SK-N-SH treated with all-trans-retinoic acid at 6 μM for 48 hours (cell line): ENCODE results near the gene DGCR6.

Source experiments
- ATAC-seq: fragments of 200-7000 bp; cut with Tn5 transposase; 3 replicates; pipeline ENCODE4 v1.9.1; 2020; ENCODE audit warnings: mild to moderate bottlenecking, moderate library complexity
- ARNTL ChIP-seq: fragments of 450-650 bp; formaldehyde crosslinking; IDR thresholded peaks from 2 replicates; pipeline ENCODE4 v1.5.0; 2020; ENCODE audit warnings: low read depth, mild to moderate bottlenecking, moderate library complexity, borderline replicate concordance
- BACH2 ChIP-seq: fragments of 250-450 bp; sonication (Bioruptor Pico); IDR thresholded peaks from 2 replicates; pipeline ENCODE4 v1.9.0; 2021; ENCODE audit warnings: mild to moderate bottlenecking, borderline replicate concordance
- CREB5 ChIP-seq: fragments of 250-450 bp; sonication (Bioruptor Pico); IDR thresholded peaks from 2 replicates; pipeline ENCODE4 v1.5.1; 2020; ENCODE audit warnings: low read depth, mild to moderate bottlenecking, moderate library complexity
- CSDC2 ChIP-seq: fragments of 250-450 bp; sonication (Bioruptor Pico); IDR thresholded peaks from 2 replicates; pipeline ENCODE4 v1.5.0; 2020; ENCODE audit warnings: mild to moderate bottlenecking, moderate library complexity
- ESRRG ChIP-seq: fragments of 250-450 bp; sonication (Bioruptor Pico); IDR thresholded peaks from 2 replicates; pipeline ENCODE4 v1.6.1; 2021; ENCODE audit warnings: mild to moderate bottlenecking
- GLIS3 ChIP-seq: fragments of 250-450 bp; sonication (Bioruptor Pico); IDR thresholded peaks from 2 replicates; pipeline ENCODE4 v1.5.0; 2020; ENCODE audit warnings: mild to moderate bottlenecking, moderate library complexity
- ISL1 ChIP-seq: fragments of 250-450 bp; sonication (Bioruptor Pico); IDR thresholded peaks from 2 replicates; pipeline ENCODE4 v2.1.2; 2022; ENCODE audit warnings: mild to moderate bottlenecking, moderate library complexity
- OSR1 ChIP-seq: fragments of 250-450 bp; sonication (Bioruptor Pico); IDR thresholded peaks from 2 replicates; pipeline ENCODE4 v1.8.0; 2022; ENCODE audit warnings: moderate library complexity, mild to moderate bottlenecking, inconsistent platforms
- POU6F1 ChIP-seq: fragments of 250-450 bp; sonication (Bioruptor Pico); IDR thresholded peaks from 2 replicates; pipeline ENCODE4 v1.8.0; 2021; ENCODE audit warnings: low read depth, mild to moderate bottlenecking, moderate library complexity, borderline replicate concordance
- PPARA ChIP-seq: fragments of 250-450 bp; sonication (Bioruptor Pico); IDR thresholded peaks from 2 replicates; pipeline ENCODE4 v1.5.0; 2020; ENCODE audit warnings: mild to moderate bottlenecking, borderline replicate concordance
- RARB ChIP-seq: fragments of 250-450 bp; sonication (Bioruptor Pico); IDR thresholded peaks from 2 replicates; pipeline ENCODE4 v1.8.0; 2021; ENCODE audit warnings: mild to moderate bottlenecking, moderate library complexity
- SNAI2 ChIP-seq: fragments of 250-450 bp; sonication (Bioruptor Pico); IDR thresholded peaks from 2 replicates; pipeline ENCODE4 v1.5.0; 2020; ENCODE audit warnings: mild to moderate bottlenecking, moderate library complexity
- TCF4 ChIP-seq: fragments of 250-450 bp; sonication (Bioruptor Pico); IDR thresholded peaks from 2 replicates; pipeline ENCODE4 v1.8.0; 2021; ENCODE audit warnings: mild to moderate bottlenecking, moderate library complexity, borderline replicate concordance
- TOX ChIP-seq: fragments of 250-450 bp; sonication (Bioruptor Pico); IDR thresholded peaks from 2 replicates; pipeline ENCODE4 v1.8.0; 2021; ENCODE audit warnings: mild to moderate bottlenecking, moderate library complexity, borderline replicate concordance
- ZC3H10 ChIP-seq: fragments of 250-450 bp; sonication (Bioruptor Pico); IDR thresholded peaks from 2 replicates; pipeline ENCODE4 v1.5.1; 2021; ENCODE audit warnings: mild to moderate bottlenecking, moderate library complexity
- ZFP3 ChIP-seq: fragments of 250-450 bp; sonication (Bioruptor Pico); IDR thresholded peaks from 2 replicates; pipeline ENCODE4 v1.5.0; 2020; ENCODE audit warnings: mild to moderate bottlenecking, moderate library complexity
- ZFP30 ChIP-seq: fragments of 450-650 bp; formaldehyde crosslinking; IDR thresholded peaks from 2 replicates; pipeline ENCODE4 v1.5.0; 2022; ENCODE audit warnings: mild to moderate bottlenecking, moderate library complexity
- ZNF565 ChIP-seq: fragments of 450-650 bp; formaldehyde crosslinking; conservative IDR thresholded peaks from 2 replicates; pipeline ENCODE4 v1.5.0; 2020; ENCODE audit warnings: low read depth, mild to moderate bottlenecking, moderate library complexity
- ZNF70 ChIP-seq: fragments of 450-650 bp; formaldehyde crosslinking; IDR thresholded peaks from 2 replicates; pipeline ENCODE4 v1.5.0; 2020; ENCODE audit warnings: mild to moderate bottlenecking, moderate library complexity
- ZNF8 ChIP-seq: fragments of 450-650 bp; formaldehyde crosslinking; IDR thresholded peaks from 2 replicates; pipeline ENCODE4 v1.5.0; 2020; ENCODE audit warnings: mild to moderate bottlenecking, moderate library complexity
- TF ChIP-seq, protein P1 (sequence below): fragments of 250-450 bp; sonication (Bioruptor Pico); IDR thresholded peaks from 2 replicates; pipeline ENCODE4 v1.5.0; 2020; ENCODE audit warnings: mild to moderate bottlenecking, moderate library complexity
- TF ChIP-seq, protein P2 (sequence below): fragments of 250-450 bp; sonication (Bioruptor Pico); IDR thresholded peaks from 2 replicates; pipeline ENCODE4 v1.8.0; 2020; ENCODE audit warnings: mild to moderate bottlenecking, moderate library complexity, borderline replicate concordance
- TF ChIP-seq, protein P3 (sequence below): fragments of 250-450 bp; sonication (Bioruptor Pico); IDR thresholded peaks from 2 replicates; pipeline ENCODE4 v1.5.1; 2021; ENCODE audit warnings: mild to moderate bottlenecking, moderate library complexity

DGCR6 gene

DNA sequence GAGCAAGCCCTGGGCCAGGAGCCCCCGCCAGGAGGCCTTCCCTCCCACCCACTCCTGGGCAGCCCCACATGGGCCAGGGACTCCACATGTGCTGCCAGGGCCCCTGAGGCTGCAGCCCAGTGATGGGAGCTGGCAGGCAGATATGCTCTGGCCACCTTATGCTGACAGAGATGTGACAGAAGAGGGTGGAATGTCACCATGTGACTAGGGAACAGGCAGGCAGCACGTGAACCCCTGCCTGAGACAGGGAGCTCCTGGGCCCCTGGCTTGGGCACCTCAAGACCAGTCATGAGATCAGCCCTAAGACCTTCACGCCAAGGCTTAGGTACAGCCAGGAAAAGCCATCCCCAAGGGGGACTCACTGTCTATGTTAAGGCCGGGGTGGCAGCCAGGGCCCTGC lies 20.9 kb downstream of the DGCR6 start:
- no peak for ATAC-seq
- TF ChIP-seq BACH2 (CRISPR knock-in tag): no peak
- TF ChIP-seq TOX (CRISPR knock-in tag): no peak
- no peak for TF ChIP-seq ZC3H10 (CRISPR knock-in tag)
- TF ChIP-seq OSR1 (CRISPR knock-in tag): no peak
- TF ChIP-seq ZNF70: no peak
- TF ChIP-seq CREB5: no peak
- no peak for TF ChIP-seq POU6F1 (CRISPR knock-in tag)
- no peak for TF ChIP-seq CSDC2 (CRISPR knock-in tag)
- TF ChIP-seq, protein P1, sequence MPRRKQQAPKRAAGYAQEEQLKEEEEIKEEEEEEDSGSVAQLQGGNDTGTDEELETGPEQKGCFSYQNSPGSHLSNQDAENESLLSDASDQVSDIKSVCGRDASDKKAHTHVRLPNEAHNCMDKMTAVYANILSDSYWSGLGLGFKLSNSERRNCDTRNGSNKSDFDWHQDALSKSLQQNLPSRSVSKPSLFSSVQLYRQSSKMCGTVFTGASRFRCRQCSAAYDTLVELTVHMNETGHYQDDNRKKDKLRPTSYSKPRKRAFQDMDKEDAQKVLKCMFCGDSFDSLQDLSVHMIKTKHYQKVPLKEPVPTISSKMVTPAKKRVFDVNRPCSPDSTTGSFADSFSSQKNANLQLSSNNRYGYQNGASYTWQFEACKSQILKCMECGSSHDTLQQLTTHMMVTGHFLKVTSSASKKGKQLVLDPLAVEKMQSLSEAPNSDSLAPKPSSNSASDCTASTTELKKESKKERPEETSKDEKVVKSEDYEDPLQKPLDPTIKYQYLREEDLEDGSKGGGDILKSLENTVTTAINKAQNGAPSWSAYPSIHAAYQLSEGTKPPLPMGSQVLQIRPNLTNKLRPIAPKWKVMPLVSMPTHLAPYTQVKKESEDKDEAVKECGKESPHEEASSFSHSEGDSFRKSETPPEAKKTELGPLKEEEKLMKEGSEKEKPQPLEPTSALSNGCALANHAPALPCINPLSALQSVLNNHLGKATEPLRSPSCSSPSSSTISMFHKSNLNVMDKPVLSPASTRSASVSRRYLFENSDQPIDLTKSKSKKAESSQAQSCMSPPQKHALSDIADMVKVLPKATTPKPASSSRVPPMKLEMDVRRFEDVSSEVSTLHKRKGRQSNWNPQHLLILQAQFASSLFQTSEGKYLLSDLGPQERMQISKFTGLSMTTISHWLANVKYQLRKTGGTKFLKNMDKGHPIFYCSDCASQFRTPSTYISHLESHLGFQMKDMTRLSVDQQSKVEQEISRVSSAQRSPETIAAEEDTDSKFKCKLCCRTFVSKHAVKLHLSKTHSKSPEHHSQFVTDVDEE (CRISPR knock-in tag): no peak
- TF ChIP-seq ESRRG: no peak
- TF ChIP-seq, protein P2, sequence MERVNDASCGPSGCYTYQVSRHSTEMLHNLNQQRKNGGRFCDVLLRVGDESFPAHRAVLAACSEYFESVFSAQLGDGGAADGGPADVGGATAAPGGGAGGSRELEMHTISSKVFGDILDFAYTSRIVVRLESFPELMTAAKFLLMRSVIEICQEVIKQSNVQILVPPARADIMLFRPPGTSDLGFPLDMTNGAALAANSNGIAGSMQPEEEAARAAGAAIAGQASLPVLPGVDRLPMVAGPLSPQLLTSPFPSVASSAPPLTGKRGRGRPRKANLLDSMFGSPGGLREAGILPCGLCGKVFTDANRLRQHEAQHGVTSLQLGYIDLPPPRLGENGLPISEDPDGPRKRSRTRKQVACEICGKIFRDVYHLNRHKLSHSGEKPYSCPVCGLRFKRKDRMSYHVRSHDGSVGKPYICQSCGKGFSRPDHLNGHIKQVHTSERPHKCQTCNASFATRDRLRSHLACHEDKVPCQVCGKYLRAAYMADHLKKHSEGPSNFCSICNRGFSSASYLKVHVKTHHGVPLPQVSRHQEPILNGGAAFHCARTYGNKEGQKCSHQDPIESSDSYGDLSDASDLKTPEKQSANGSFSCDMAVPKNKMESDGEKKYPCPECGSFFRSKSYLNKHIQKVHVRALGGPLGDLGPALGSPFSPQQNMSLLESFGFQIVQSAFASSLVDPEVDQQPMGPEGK (CRISPR knock-in tag): no peak
- no peak for TF ChIP-seq ISL1 (CRISPR knock-in tag)
- no peak for TF ChIP-seq SNAI2 (CRISPR knock-in tag)
- no peak for TF ChIP-seq GLIS3 (CRISPR knock-in tag)
- TF ChIP-seq, protein P3, sequence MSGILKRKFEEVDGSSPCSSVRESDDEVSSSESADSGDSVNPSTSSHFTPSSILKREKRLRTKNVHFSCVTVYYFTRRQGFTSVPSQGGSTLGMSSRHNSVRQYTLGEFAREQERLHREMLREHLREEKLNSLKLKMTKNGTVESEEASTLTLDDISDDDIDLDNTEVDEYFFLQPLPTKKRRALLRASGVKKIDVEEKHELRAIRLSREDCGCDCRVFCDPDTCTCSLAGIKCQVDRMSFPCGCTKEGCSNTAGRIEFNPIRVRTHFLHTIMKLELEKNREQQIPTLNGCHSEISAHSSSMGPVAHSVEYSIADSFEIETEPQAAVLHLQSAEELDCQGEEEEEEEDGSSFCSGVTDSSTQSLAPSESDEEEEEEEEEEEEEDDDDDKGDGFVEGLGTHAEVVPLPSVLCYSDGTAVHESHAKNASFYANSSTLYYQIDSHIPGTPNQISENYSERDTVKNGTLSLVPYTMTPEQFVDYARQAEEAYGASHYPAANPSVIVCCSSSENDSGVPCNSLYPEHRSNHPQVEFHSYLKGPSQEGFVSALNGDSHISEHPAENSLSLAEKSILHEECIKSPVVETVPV (CRISPR knock-in tag): no peak
- TF ChIP-seq ZNF565 (CRISPR knock-in tag): no peak
- no peak for TF ChIP-seq TCF4 (CRISPR knock-in tag)
- TF ChIP-seq ZFP3: no peak
- TF ChIP-seq RARB (CRISPR knock-in tag): no peak
- no peak for TF ChIP-seq ZNF8 (CRISPR knock-in tag)

DNA sequence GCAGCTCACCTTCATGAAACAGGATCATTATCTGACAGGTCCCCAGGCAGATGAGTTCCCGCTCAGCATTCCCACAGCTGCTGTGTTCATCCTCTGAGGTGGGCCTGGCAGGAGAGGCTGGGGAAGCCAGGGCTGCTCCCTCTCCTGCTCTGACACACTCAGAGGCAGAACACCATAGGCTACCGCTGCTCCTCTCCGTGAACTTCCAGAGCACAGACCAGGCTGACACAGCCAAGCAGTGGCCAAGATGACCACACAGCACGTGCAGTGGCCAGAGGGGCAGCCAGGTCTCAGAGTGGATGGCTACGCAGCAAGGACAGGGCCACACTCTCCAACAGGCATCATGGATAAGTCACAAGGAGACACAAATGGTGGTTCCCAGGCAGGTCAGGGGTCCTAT lies 21.5 kb downstream of the DGCR6 start:
- ATAC-seq: no peak
- no peak for TF ChIP-seq POU6F1 (CRISPR knock-in tag)
- TF ChIP-seq, protein P1 (CRISPR knock-in tag): no peak
- TF ChIP-seq GLIS3 (CRISPR knock-in tag): no peak
- TF ChIP-seq TCF4 (CRISPR knock-in tag): no peak
- no peak for TF ChIP-seq ZFP3
- TF ChIP-seq ESRRG: no peak
- no peak for TF ChIP-seq ZNF8 (CRISPR knock-in tag)
- no peak for TF ChIP-seq SNAI2 (CRISPR knock-in tag)
- no peak for TF ChIP-seq ARNTL (CRISPR knock-in tag)
- TF ChIP-seq ZC3H10 (CRISPR knock-in tag): no peak
- no peak for TF ChIP-seq ZFP30 (CRISPR knock-in tag)
- no peak for TF ChIP-seq OSR1 (CRISPR knock-in tag)
- TF ChIP-seq PPARA (CRISPR knock-in tag): no peak
- no peak for TF ChIP-seq ZNF565 (CRISPR knock-in tag)
- TF ChIP-seq, protein P3 (CRISPR knock-in tag): no peak
- TF ChIP-seq BACH2 (CRISPR knock-in tag): no peak
